ENCODE data around the gene GPR143. TPM values are rescaled to one million over a fixed set of nuclear protein-coding genes. Genes with fewer than 3 reads are reported as not detected.

GPR143 gene
- total RNA-seq, 1 experiment from 2014 or later, result 1.8 TPM

GRCh38 chrX:9681422-9681821 is 84.2 kb downstream of the GPR143 start:
- ATAC-seq (no peak), DNase-seq (ENCODE audit: low read depth, low spot score) (no peak)
- H3K9ac ChIP-seq (ENCODE audit: low read length), result no peak overlapping the region
- POLR2A ChIA-PET, result no interaction called here
- H3K27me3 ChIP-seq (ENCODE audit: insufficient read depth, low read length), result no peaks in the 10 kb centered on the region
- H3K4me1 ChIP-seq (ENCODE audit: control insufficient read depth in 1 of 2, insufficient read depth in 2 of 2, low read length in 2 of 2), result no peaks in the 10 kb centered on the region
- H3K9me2 ChIP-seq (ENCODE audit: insufficient read depth), result no peaks in the 10 kb centered on the region
- H2AFZ ChIP-seq (ENCODE audit: low read depth, low read length, poor library complexity, severe bottlenecking), result no peak overlapping the region
- TF ChIP-seq REST (IDR thresholded peaks at IDR 0.05; ENCODE audit: low read depth) (no peak), SIN3A (IDR thresholded peaks at IDR 0.05; ENCODE audit: low read depth) (no peak), EZH2 (IDR thresholded peaks at IDR 0.05) (no peak), SP1 (IDR thresholded peaks at IDR 0.05; ENCODE audit: low read depth) (no peak), FOSL1 (IDR thresholded peaks at IDR 0.05; ENCODE audit: low read depth) (no peak)
- TF ChIP-seq, protein P1, sequence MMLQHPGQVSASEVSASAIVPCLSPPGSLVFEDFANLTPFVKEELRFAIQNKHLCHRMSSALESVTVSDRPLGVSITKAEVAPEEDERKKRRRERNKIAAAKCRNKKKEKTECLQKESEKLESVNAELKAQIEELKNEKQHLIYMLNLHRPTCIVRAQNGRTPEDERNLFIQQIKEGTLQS (IDR thresholded peaks at IDR 0.05), result no peak
- H3K4me2 ChIP-seq (ENCODE audit: low read length), result no peak overlapping the region
- BruUV-seq (replicated peaks), result TSS peak; percentile 28
- H3K27ac ChIP-seq (ENCODE audit: low read depth, low read length), result no peak overlapping the region
- no peaks in the 10 kb centered on the region for H4K20me1 ChIP-seq (ENCODE audit: insufficient read depth)
- H3K9me3 ChIP-seq (ENCODE audit: control insufficient read depth in 1 of 2, insufficient read depth in 1 of 2, low read depth in 1 of 2, low read length in 2 of 2), result no peaks in the 10 kb centered on the region
- H3K36me3 ChIP-seq (ENCODE audit: control insufficient read depth in 1 of 2, insufficient read depth in 2 of 2, low read length in 2 of 2), result no peaks in the 10 kb centered on the region
- H3K79me2 ChIP-seq (ENCODE audit: insufficient read depth, low read length), result no peaks in the 10 kb centered on the region
- intact Hi-C loops (cut with micrococcal nuclease), result no loop called here
- CTCF ChIA-PET, result no interaction called here
- RAD21 ChIA-PET (ENCODE audit: low non-redundant PET in 1 of 2, low total read pairs in 2 of 2, uncharacterized antibody in 2 of 2, unreplicated experiment in 2 of 2), result no interaction called here
- no peak overlapping the region for H3K4me3 ChIP-seq (replicated peaks in 1 of 2; ENCODE audit: low read depth in 1 of 2, low read length in 2 of 2)

DNA sequence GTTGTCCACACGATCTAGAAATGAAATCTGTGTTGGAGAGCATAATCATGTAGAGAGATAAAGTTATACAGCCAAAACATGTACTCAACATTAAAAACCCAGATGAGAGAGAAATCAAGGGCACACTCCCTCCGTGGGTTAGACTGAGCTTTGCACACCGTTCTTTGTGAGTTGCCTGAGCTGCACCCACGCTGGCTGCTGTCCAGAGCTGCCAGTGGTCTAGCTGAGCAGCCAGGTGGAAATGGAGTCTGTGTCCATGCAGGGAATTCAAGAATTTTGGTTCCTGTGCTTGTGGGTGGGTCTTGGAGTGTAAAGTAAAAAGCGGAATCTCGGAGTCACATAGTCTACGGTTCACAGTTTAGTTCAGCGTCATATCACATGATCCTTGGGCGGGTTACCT is 84.6 kb downstream of the GPR143 start:
- ChIA-PET POLR2A (no interaction called here), CTCF (no interaction called here), RAD21 (ENCODE audit: low non-redundant PET in 1 of 2, low total read pairs in 2 of 2, uncharacterized antibody in 2 of 2, unreplicated experiment in 2 of 2) (no interaction called here)
- H3K4me1 ChIP-seq (ENCODE audit: control insufficient read depth in 1 of 2, insufficient read depth in 2 of 2, low read length in 2 of 2), result no peaks in the 10 kb centered on the region
- no peak overlapping the region for H3K27ac ChIP-seq (ENCODE audit: low read depth, low read length)
- no peak overlapping the region for H3K9ac ChIP-seq (ENCODE audit: low read length)
- H3K79me2 ChIP-seq (ENCODE audit: insufficient read depth, low read length), result no peaks in the 10 kb centered on the region
- TF ChIP-seq ELF1 (IDR thresholded peaks at IDR 0.05; ENCODE audit: borderline replicate concordance, low read depth), result no peak
- no peak for TF ChIP-seq SIN3A (IDR thresholded peaks at IDR 0.05; ENCODE audit: low read depth)
- TF ChIP-seq YY1 (IDR thresholded peaks at IDR 0.05; ENCODE audit: extremely low read depth, insufficient replicate concordance, low read depth, low read length), result no peak
- no peak for TF ChIP-seq EZH2 (IDR thresholded peaks at IDR 0.05)
- no peak for TF ChIP-seq JUND (IDR thresholded peaks at IDR 0.05)
- TF ChIP-seq RAD21 (IDR thresholded peaks at IDR 0.05; ENCODE audit: low read depth), result no peak
- TF ChIP-seq ZBTB33 (IDR thresholded peaks at IDR 0.05; ENCODE audit: extremely low read depth, insufficient replicate concordance, low read length), result no peak
- no peak for TF ChIP-seq CEBPB (IDR thresholded peaks at IDR 0.05; ENCODE audit: low read depth)
- TF ChIP-seq EZH2phosphoT487 (IDR thresholded peaks at IDR 0.05; ENCODE audit: borderline replicate concordance), result no peak
- no peak for TF ChIP-seq POLR2A (IDR thresholded peaks at IDR 0.05; ENCODE audit: borderline replicate concordance, extremely low read depth, insufficient read depth, insufficient read length)
- TF ChIP-seq POLR2AphosphoS5 (IDR thresholded peaks at IDR 0.05; ENCODE audit: low read depth, low read length), result no peak
- TF ChIP-seq, protein P1 (IDR thresholded peaks at IDR 0.05), result no peak
- no peaks in the 10 kb centered on the region for H3K27me3 ChIP-seq (ENCODE audit: insufficient read depth, low read length)
- no peak for ATAC-seq
- no peaks in the 10 kb centered on the region for H3K36me3 ChIP-seq (ENCODE audit: control insufficient read depth in 1 of 2, insufficient read depth in 2 of 2, low read length in 2 of 2)
- no peaks in the 10 kb centered on the region for H3K9me3 ChIP-seq (ENCODE audit: control insufficient read depth in 1 of 2, insufficient read depth in 1 of 2, low read depth in 1 of 2, low read length in 2 of 2)
- H2AFZ ChIP-seq (ENCODE audit: low read depth, low read length, poor library complexity, severe bottlenecking), result no peak overlapping the region
- no peak overlapping the region for H3K4me3 ChIP-seq (replicated peaks in 1 of 2; ENCODE audit: low read depth in 1 of 2, low read length in 2 of 2)
- no peak for DNase-seq (ENCODE audit: low read depth, low spot score)
- no peak overlapping the region for H3K4me2 ChIP-seq (ENCODE audit: low read length)
- BruUV-seq (replicated peaks), result no TSS peak
- no peaks in the 10 kb centered on the region for H4K20me1 ChIP-seq (ENCODE audit: insufficient read depth)
- H3K9me2 ChIP-seq (ENCODE audit: insufficient read depth), result no peaks in the 10 kb centered on the region
- intact Hi-C loops (cut with micrococcal nuclease), result no loop called here
